Inflammatory macrophage (primary cell): ENCODE measurements around the gene KLHL14.
"Not testable (repeated sequence)": the region's sequence is repeated elsewhere in the genome, so short reads cannot be mapped to it uniquely, and the experiment has no call there.

Experiments used
- DNase-seq, 2 donors: peaks; one replicate each; pipeline ENCODE4 v3.0.0-alpha.2; 2020 to 2022

KLHL14 gene

GRCh38 chr18:32714571-32715148, 58.2 kb downstream of the KLHL14 start:
- DNase-seq, result peak; percentile 37 to 46

DNA sequence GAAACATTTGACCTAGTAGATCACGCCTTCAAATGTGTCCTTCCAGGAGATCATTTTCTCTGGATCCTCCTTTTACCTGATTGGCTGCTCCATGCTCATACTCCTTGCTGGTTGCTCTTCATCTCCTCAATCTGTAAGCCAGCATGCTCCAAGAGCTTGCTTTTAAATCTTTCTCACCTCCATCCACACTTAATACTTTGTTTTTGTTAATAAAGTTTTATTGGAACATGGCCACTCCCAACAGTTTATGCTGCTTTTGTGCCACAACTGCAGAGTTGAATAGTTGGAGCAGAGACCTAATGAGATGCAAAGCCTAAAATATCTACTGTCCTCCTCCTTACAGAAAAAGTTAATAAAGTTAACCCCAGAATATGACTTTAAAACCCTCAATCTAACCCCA, 60.0 kb downstream of the KLHL14 start:
- DNase-seq, result no peak

DNA sequence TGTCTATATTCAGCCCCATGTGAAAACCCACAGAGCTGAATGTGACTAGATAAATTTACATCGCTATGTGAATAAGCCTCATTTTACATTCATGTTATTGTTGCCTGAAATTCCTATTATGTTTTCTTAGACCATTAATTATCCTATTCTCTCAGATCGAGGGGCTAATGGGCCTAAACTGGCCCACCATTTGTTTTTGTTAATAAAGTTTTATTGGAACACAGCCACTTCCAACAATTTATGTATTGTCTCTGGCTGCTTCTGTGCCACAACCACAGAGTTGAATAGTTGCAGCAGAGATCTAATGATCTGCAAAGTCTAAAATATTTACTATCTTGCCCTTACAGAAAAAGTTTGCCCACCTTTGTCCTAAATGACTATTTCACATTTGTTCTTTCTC, 61.0 kb downstream of the KLHL14 start:
- no peak for DNase-seq

GRCh38 chr18:32707586-32707985, 65.2 kb downstream of the KLHL14 start:
- no peak for DNase-seq

- no peak for DNase-seq
Observed at GRCh38 chr18:32707147-32707546, 65.7 kb downstream of the KLHL14 start.

DNA sequence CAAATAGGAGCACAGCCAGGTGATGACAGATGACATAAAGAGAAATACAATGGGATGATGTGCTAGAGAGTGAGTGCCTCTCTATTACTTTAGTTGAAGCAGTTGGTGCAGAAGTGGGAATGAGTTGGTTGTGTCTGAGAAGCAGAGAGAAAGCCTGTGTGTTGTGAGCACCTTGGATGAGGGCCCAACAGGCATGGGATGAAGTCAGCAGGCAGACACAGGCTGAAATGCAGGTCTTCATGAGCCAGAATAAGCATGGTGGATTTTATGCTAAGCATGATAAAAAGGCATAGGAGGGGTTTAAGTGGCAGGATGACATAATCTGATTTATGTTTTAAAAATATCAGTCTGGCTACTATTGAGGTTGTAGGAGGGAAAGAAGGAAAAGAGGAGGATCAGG, 71.5 kb downstream of the KLHL14 start:
- DNase-seq, result no peak

DNA sequence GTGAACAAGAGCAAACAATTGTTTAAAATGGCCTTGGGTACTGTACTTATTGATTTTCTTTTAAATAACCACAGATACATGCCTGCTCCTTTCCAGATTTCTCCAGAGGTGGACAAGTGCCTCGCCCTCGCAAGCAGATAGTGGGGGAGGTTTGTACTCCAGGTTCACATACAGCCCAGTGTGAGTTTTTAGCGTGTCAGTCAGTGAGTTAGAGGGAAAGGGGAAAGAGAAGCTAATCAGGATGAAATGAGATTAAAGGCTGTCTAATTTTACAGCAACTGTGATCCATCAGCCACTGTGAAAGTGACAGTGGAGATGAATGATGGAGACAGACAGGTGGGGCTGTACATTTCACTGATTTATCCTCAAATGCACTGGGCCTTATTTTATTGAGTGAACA, 74.7 kb downstream of the KLHL14 start:
- no peak for DNase-seq

- DNase-seq, result no peak
Observed at GRCh38 chr18:32696376-32696775, 76.4 kb downstream of the KLHL14 start.

GRCh38 chr18:32695534-32695933, 77.3 kb downstream of the KLHL14 start:
- DNase-seq, result no peak

DNA sequence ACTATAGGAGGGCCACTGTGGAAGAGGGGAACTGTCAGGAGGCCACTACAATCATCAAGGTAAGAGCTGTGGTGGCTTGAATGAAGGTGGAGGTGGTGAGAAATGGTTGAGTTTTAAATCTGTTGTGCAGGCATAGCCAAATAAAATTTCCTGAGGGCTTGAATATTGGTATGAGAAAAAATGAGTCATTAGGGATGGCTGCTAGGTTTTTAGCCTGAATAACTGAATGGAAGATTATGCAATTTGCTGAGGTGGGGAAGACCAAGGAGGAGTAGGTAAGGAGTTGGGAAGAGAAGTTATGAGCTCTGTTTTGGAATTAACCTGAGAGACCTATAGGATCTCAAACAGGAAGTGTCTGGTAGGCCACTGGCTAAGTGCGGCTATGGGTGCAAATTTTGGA, 84.0 kb downstream of the KLHL14 start:
- DNase-seq, result no peak

DNA sequence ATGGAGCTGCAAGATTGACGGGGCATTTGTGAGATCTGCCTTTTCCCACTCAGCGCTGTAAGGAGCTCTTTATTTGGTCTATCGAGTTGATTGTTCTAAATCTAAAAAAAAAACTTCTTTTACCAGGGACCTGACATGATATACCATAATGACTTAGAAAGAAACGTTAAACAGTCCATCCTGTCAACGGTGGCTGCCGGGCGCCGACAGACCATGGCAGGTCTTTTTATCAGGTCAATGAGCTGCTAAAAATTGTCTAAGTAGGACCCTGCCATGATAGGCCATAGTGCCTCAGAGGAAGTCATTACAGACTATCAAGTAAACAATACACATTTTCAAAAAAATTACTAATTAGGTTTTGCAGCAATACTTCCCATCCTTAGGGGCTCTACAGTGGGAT, 87.9 kb downstream of the KLHL14 start:
- no peak for DNase-seq

DNA sequence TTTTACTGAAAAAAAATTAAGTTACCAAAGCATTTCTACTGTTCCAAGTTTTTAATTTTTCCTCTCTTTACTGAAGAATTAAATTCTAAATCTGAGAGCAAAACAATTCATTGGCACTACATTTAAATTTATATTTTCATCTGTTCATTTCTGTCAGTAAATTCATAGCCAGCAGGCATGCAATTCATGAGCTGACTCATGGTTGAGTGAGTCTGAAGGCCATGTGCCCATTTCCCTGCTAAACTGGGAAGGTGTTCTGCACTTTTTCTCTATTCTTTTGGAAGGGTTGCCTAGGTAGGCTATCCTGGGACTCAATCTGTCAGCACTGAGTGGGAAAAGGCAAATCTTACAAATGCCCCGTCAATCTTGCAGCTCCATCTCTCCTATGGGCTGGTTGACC, 88.7 kb downstream of the KLHL14 start:
- no peak for DNase-seq

- DNase-seq, result no peak
Observed at GRCh38 chr18:32683044-32683443, 89.8 kb downstream of the KLHL14 start.

GRCh38 chr18:32677578-32677977, 95.2 kb downstream of the KLHL14 start:
- DNase-seq, result no peak

- DNase-seq, result no peak
Observed at GRCh38 chr18:32674491-32674890, 98.3 kb downstream of the KLHL14 start.

DNA sequence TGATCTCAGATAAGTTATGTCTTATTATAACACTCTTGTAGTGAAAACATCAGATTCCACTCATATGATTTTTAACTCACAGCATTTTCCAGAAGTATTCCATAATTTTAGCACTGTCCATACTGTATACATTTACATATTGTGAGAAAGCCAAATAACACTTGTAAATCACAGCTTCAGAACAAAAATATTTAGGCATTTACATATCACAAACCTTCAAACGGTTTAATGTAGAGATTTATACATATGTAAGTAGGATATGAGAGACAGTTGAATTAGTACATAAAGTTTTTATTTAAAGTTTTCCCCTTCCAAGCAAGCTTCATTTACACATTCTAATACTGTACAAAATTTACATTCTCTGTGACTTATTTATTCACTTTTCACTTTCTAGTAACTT, 100.4 kb downstream of the KLHL14 start:
- DNase-seq, result no peak

GRCh38 chr18:32670727-32671126, 102.1 kb downstream of the KLHL14 start:
- no peak for DNase-seq

GRCh38 chr18:32669549-32670165, 103.2 kb downstream of the KLHL14 start:
- DNase-seq, result no peak

GRCh38 chr18:32668956-32669355, 103.9 kb downstream of the KLHL14 start:
- no peak for DNase-seq

DNA sequence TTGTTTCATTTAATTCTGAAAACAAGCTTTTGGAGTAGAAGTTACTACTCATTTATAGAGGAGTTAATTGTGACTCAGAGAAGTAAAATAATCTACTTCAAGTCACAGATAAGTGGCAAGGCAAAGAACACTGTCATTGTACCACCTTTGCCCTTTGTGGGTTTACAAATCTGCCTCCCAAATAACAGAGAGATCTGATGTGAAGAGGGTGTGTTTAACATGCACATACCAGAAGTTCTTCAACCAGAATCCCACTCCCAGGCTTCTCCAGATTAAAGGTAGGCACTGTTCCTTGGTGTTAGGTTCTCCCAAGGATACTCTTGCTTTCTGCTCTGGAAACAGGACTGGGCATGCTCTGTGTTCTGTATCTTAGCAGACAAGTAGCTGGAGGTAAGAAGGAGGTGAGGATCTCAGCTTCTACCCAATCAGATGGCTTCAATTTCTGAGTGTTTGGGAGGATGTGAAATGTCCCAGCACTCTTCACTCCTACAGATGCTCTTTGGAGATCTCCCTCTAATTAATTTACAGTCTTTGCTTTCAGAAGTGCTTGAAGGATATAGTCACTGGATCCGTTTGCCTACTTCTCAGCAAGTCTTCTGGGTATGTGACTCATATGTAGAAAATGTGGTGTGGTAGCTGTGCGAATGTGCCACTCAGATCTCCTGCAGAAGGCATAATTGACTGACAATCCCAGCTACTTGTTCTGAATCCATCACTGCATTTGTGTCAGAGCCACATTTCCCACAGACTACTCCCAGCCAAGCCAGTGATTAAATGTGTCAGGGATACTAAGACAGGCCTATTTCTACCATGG, 111.1 kb downstream of the KLHL14 start:
- no peak for DNase-seq

- not testable (repeated sequence) for DNase-seq
Observed at GRCh38 chr18:32654507-32654906, 118.3 kb downstream of the KLHL14 start.

DNA sequence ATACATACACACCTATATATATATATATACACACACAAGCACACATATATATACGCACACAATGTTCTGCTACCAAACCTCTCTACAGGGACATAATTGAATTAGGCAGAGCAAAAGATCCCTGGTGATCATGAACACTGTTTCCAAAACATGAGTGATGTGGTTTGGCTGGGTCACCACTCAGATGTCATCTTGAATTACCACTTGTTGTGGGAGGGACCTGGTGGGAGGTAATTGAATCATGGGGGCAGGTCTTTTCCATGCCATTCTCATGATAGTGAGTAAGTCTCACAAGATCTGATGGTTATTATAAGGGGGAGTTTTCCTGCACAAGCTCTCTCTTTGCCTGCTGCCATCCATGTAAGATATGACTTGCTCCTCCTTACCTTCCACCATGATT, 135.2 kb downstream of the KLHL14 start:
- not testable (repeated sequence) for DNase-seq

- DNase-seq, result no peak
Observed at GRCh38 chr18:32637226-32637625, 135.6 kb downstream of the KLHL14 start.

- no peak for DNase-seq
Observed at GRCh38 chr18:32634876-32635431, 137.9 kb downstream of the KLHL14 start.
